ENCODE data around the gene ABRACL. TPM values are rescaled to one million over a fixed set of nuclear protein-coding genes. Genes with fewer than 3 reads are reported as not detected.

Gene ABRACL
- polyA plus RNA-seq, 1 donor (not counting 4 experiments of a cell fraction or from before 2014, with no cell fraction given): 120 TPM

DNA sequence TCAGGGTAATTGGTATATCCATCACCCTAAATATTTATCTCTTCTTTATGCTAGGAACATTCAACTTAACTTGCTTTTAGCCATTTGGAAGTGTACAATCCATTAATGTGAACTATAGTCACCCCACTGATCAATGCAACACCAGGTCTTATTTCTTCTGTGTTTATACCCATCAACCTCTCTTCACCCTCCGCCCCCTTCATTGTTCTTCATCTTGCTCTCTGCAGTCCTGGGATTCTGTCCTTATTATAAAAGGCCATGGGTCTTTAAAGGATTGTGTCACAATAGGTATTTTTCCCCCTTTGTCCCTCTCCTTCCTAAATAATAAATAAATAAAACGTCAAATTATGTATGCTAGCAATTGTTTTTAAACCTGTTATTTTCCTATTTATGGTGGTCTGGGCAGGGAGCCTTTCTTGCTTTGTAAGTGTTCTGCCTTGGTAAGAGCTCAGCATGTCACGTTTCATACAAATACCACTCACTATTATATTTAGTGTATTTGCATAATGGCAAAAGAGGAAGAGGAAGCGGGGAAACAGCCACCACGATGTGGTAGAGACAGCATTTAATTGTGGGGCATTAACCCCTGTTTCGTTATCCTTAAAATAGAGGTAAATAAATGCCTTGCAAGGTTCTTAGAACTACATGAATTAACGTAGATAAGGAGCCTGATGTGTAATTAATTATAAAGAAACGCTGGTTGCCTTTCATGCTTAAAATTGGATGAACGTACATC, 1.9 kb downstream of the ABRACL start:
- Histone ChIP-seq H3K4me2 (ENCODE audit: control insufficient read depth, extremely low read depth, insufficient read depth, low read depth, low read length) (peak overlapping the region; percentile 99), H3K9me1 (ENCODE audit: control insufficient read depth, extremely low read depth, insufficient read depth, low read length) (no peaks in the 10 kb centered on the region), H3K4me1 (ENCODE audit: control insufficient read depth, extremely low read depth, insufficient read depth, low read length) (peaks cover 21% of the 10 kb centered on the region), H3K36me3 (ENCODE audit: control insufficient read depth in 2 of 2, extremely low read depth in 1 of 2, insufficient read depth in 2 of 2, low read length in 2 of 2) (peaks cover 5 to 10% of the 10 kb centered on the region in 2 experiments), H2AFZ (ENCODE audit: control insufficient read depth, low read length) (no peak overlapping the region), H3K4me3 (ENCODE audit: control insufficient read depth in 2 of 3, extremely low read depth in 1 of 3, insufficient read depth in 2 of 3, low read depth in 1 of 3, low read length in 3 of 3) (peak overlapping the region; percentile 88 to 98 (median 96)), H3K79me2 (ENCODE audit: control insufficient read depth, insufficient read depth, low read length) (peaks cover 44% of the 10 kb centered on the region), H3K27ac (ENCODE audit: control insufficient read depth, insufficient read depth, low read length) (no peak overlapping the region), H4K20me1 (ENCODE audit: control insufficient read depth, extremely low read depth, insufficient read depth, low read length) (no peaks in the 10 kb centered on the region), H3K27me3 (ENCODE audit: control insufficient read depth, extremely low read depth, insufficient read depth, low read length) (no peaks in the 10 kb centered on the region), H3K9me3 (ENCODE audit: control insufficient read depth, low read depth, low read length) (no peaks in the 10 kb centered on the region), H3K9ac (ENCODE audit: control insufficient read depth, extremely low read depth, insufficient read depth, low read length) (peak overlapping the region; percentile 91)
- DNase-seq (ENCODE audit: low read depth, low spot score): no peak
- TF ChIP-seq, protein P1, sequence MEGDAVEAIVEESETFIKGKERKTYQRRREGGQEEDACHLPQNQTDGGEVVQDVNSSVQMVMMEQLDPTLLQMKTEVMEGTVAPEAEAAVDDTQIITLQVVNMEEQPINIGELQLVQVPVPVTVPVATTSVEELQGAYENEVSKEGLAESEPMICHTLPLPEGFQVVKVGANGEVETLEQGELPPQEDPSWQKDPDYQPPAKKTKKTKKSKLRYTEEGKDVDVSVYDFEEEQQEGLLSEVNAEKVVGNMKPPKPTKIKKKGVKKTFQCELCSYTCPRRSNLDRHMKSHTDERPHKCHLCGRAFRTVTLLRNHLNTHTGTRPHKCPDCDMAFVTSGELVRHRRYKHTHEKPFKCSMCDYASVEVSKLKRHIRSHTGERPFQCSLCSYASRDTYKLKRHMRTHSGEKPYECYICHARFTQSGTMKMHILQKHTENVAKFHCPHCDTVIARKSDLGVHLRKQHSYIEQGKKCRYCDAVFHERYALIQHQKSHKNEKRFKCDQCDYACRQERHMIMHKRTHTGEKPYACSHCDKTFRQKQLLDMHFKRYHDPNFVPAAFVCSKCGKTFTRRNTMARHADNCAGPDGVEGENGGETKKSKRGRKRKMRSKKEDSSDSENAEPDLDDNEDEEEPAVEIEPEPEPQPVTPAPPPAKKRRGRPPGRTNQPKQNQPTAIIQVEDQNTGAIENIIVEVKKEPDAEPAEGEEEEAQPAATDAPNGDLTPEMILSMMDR (optimal IDR thresholded peaks at IDR 0.05 in 1 of 3, IDR thresholded peaks at IDR 0.05 in 1 of 3, conservative IDR thresholded peaks at IDR 0.05 in 1 of 3; ENCODE audit: extremely low read depth in 1 of 3, insufficient read depth in 2 of 3, low read length in 3 of 3): no peak
- no peak for TF ChIP-seq EZH2 (IDR thresholded peaks at IDR 0.05; ENCODE audit: low read length)
- dilution Hi-C loops (cut with MboI; ENCODE audit: extremely low pct_ligation_motif_present, low sequenced_read_pairs): no loop called here
- no peak for FAIRE-seq

DNA sequence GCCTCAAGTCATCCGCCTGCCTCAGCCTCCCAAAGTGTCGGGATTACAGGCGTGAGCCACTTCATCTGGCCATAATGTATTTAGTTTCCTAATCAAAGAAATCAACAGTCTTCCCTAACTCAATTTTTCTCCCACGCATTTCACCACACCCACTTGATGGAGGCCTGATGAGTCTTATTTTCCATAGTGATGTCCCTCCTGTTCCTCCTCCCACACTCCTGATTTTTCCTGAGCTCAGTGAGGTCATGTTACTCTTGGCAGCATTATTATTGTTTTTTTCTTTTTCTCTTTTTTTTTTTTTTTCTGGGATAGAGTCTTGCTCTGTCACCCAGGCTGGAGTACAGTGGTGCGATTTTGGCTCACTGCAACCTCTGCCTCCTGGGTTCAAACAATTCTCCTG, 8.9 kb downstream of the ABRACL start:
- Histone ChIP-seq H3K9ac (ENCODE audit: control insufficient read depth, extremely low read depth, insufficient read depth, low read length) (no peak overlapping the region), H3K27me3 (ENCODE audit: control insufficient read depth, extremely low read depth, insufficient read depth, low read length) (no peaks in the 10 kb centered on the region), H3K4me2 (ENCODE audit: control insufficient read depth, extremely low read depth, insufficient read depth, low read depth, low read length) (no peak overlapping the region), H3K79me2 (ENCODE audit: control insufficient read depth, insufficient read depth, low read length) (peaks cover 12% of the 10 kb centered on the region), H3K9me1 (ENCODE audit: control insufficient read depth, extremely low read depth, insufficient read depth, low read length) (no peaks in the 10 kb centered on the region), H3K27ac (ENCODE audit: control insufficient read depth, insufficient read depth, low read length) (no peak overlapping the region), H4K20me1 (ENCODE audit: control insufficient read depth, extremely low read depth, insufficient read depth, low read length) (no peaks in the 10 kb centered on the region), H2AFZ (ENCODE audit: control insufficient read depth, low read length) (no peak overlapping the region), H3K4me1 (ENCODE audit: control insufficient read depth, extremely low read depth, insufficient read depth, low read length) (no peaks in the 10 kb centered on the region), H3K4me3 (ENCODE audit: control insufficient read depth in 2 of 3, extremely low read depth in 1 of 3, insufficient read depth in 2 of 3, low read depth in 1 of 3, low read length in 3 of 3) (no peak overlapping the region), H3K9me3 (ENCODE audit: control insufficient read depth, low read depth, low read length) (no peaks in the 10 kb centered on the region), H3K36me3 (ENCODE audit: control insufficient read depth in 2 of 2, extremely low read depth in 1 of 2, insufficient read depth in 2 of 2, low read length in 2 of 2) (peaks cover 13 to 16% of the 10 kb centered on the region in 2 experiments)
- no peak for TF ChIP-seq EZH2 (IDR thresholded peaks at IDR 0.05; ENCODE audit: low read length)
- TF ChIP-seq, protein P1 (optimal IDR thresholded peaks at IDR 0.05 in 1 of 3, IDR thresholded peaks at IDR 0.05 in 1 of 3, conservative IDR thresholded peaks at IDR 0.05 in 1 of 3; ENCODE audit: extremely low read depth in 1 of 3, insufficient read depth in 2 of 3, low read length in 3 of 3): no peak
- dilution Hi-C loops (cut with MboI; ENCODE audit: extremely low pct_ligation_motif_present, low sequenced_read_pairs): no loop called here
- FAIRE-seq: no peak
- no peak for DNase-seq (ENCODE audit: low read depth, low spot score)

All from keratinocyte (primary cell).